ENCODE data around the gene CREB3L1.

DNA sequence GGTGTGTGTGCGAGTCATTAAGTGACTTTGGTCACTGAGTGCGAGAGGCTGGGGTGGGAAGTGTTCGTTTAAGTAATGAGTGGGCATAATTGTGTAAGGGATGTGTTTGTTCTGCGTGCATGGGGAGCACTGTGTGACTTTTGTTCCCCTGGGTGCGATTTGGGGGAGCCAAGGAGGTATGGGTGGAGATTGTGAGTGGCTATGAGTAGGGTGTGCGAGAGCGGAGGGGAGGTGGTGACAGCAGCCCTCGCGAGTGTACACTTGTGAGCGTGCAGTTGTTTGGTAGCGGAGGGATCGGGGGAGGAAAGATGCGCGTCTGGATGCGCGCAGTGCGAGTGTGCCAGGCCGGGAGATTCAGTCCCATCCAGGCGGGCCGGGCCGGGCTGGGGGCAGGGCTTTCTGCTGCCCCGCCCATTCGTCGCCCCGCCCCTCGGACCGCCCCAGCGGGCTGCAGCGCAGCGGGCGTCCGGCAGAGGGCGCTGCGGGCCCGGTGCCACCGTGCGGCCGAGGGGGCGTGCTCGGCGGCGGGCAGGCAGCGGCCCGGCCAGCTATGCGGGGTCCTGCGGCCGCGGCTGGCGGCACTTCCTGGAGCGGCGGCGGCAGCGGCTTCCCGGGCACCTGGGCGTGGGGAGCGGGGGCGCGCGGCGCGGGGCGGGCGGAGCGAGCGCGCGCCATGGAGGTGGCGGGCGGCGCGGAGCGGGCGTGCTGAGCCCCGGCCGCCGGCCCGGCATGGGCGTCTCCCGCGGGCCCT lies 69.6 kb downstream of the CREB3L1 start, which contains the start of gene DGKZ:
- TF ChIP-seq, protein P1, sequence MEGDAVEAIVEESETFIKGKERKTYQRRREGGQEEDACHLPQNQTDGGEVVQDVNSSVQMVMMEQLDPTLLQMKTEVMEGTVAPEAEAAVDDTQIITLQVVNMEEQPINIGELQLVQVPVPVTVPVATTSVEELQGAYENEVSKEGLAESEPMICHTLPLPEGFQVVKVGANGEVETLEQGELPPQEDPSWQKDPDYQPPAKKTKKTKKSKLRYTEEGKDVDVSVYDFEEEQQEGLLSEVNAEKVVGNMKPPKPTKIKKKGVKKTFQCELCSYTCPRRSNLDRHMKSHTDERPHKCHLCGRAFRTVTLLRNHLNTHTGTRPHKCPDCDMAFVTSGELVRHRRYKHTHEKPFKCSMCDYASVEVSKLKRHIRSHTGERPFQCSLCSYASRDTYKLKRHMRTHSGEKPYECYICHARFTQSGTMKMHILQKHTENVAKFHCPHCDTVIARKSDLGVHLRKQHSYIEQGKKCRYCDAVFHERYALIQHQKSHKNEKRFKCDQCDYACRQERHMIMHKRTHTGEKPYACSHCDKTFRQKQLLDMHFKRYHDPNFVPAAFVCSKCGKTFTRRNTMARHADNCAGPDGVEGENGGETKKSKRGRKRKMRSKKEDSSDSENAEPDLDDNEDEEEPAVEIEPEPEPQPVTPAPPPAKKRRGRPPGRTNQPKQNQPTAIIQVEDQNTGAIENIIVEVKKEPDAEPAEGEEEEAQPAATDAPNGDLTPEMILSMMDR (conservative IDR thresholded peaks at IDR 0.05; ENCODE audit: low read depth in 2 of 2): peak; percentile 25 to 83; a peak in 3 of 4 replicates
- TF ChIP-seq CREB1 (CRISPR knock-in tag; IDR thresholded peaks at IDR 0.05; ENCODE audit: low read depth): peak; percentile 36; the same call in 1 of the 2 replicates
- TF ChIP-seq POLR2AphosphoS5 (IDR thresholded peaks at IDR 0.05; ENCODE audit: low read depth): peak; percentile 92
- no peak for TF ChIP-seq STAT1 (IDR thresholded peaks at IDR 0.05; ENCODE audit: unreplicated experiment)
- TF ChIP-seq, protein P2, sequence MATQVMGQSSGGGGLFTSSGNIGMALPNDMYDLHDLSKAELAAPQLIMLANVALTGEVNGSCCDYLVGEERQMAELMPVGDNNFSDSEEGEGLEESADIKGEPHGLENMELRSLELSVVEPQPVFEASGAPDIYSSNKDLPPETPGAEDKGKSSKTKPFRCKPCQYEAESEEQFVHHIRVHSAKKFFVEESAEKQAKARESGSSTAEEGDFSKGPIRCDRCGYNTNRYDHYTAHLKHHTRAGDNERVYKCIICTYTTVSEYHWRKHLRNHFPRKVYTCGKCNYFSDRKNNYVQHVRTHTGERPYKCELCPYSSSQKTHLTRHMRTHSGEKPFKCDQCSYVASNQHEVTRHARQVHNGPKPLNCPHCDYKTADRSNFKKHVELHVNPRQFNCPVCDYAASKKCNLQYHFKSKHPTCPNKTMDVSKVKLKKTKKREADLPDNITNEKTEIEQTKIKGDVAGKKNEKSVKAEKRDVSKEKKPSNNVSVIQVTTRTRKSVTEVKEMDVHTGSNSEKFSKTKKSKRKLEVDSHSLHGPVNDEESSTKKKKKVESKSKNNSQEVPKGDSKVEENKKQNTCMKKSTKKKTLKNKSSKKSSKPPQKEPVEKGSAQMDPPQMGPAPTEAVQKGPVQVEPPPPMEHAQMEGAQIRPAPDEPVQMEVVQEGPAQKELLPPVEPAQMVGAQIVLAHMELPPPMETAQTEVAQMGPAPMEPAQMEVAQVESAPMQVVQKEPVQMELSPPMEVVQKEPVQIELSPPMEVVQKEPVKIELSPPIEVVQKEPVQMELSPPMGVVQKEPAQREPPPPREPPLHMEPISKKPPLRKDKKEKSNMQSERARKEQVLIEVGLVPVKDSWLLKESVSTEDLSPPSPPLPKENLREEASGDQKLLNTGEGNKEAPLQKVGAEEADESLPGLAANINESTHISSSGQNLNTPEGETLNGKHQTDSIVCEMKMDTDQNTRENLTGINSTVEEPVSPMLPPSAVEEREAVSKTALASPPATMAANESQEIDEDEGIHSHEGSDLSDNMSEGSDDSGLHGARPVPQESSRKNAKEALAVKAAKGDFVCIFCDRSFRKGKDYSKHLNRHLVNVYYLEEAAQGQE (IDR thresholded peaks at IDR 0.05; ENCODE audit: unreplicated experiment): no peak
- TF ChIP-seq EZH2phosphoT487 (IDR thresholded peaks at IDR 0.05; ENCODE audit: unreplicated experiment): no peak
- no peak for TF ChIP-seq ZNF331 (CRISPR knock-in tag; IDR thresholded peaks at IDR 0.05; ENCODE audit: low read depth)
- no peak for TF ChIP-seq EZH2 (IDR thresholded peaks at IDR 0.05; ENCODE audit: low read depth, unreplicated experiment)
- TF ChIP-seq, protein P3, sequence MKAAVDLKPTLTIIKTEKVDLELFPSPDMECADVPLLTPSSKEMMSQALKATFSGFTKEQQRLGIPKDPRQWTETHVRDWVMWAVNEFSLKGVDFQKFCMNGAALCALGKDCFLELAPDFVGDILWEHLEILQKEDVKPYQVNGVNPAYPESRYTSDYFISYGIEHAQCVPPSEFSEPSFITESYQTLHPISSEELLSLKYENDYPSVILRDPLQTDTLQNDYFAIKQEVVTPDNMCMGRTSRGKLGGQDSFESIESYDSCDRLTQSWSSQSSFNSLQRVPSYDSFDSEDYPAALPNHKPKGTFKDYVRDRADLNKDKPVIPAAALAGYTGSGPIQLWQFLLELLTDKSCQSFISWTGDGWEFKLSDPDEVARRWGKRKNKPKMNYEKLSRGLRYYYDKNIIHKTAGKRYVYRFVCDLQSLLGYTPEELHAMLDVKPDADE (IDR thresholded peaks at IDR 0.05): no peak

Measured in GM23338 (cell line).